Measurements from ENCODE around the gene AHDC1.

Gene AHDC1

GRCh38 chr1:27589841-27590426 is 14.0 kb downstream of the AHDC1 start:
- H3K9ac ChIP-seq (ENCODE audit: low read length), result no peak overlapping the region
- no peaks in the 10 kb centered on the region for H3K36me3 ChIP-seq (replicated peaks; ENCODE audit: insufficient read depth, low read length)
- H3K9me2 ChIP-seq (replicated peaks; ENCODE audit: insufficient read depth, low read length), result no peaks in the 10 kb centered on the region
- H2AFZ ChIP-seq (ENCODE audit: low read length), result no peak overlapping the region
- H3K79me2 ChIP-seq (ENCODE audit: low read length), result no peaks in the 10 kb centered on the region
- H4K20me1 ChIP-seq (ENCODE audit: insufficient read depth, low read length), result no peaks in the 10 kb centered on the region
- no peak overlapping the region for H3K4me3 ChIP-seq (ENCODE audit: low read length)
- H3F3A ChIP-seq (ENCODE audit: insufficient read depth, low read length), result no peaks in the 10 kb centered on the region
- no peak for TF ChIP-seq CTCF (IDR thresholded peaks at IDR 0.05; ENCODE audit: low read length)
- no peaks in the 10 kb centered on the region for H3K27me3 ChIP-seq (replicated peaks; ENCODE audit: insufficient read depth, low read length)
- no peak overlapping the region for H3K4me2 ChIP-seq (ENCODE audit: low read depth, low read length)
- no peaks in the 10 kb centered on the region for H3K9me3 ChIP-seq (replicated peaks; ENCODE audit: insufficient read depth, low read length)
- no peaks in the 10 kb centered on the region for H3K4me1 ChIP-seq (ENCODE audit: low read length)
- H3K27ac ChIP-seq (ENCODE audit: low read length), result no peak overlapping the region
- DNase-seq, result no peak

GRCh38 chr1:27589441-27589840 is 14.5 kb downstream of the AHDC1 start:
- no peaks in the 10 kb centered on the region for H3K4me1 ChIP-seq (ENCODE audit: low read length)
- no peak for DNase-seq
- TF ChIP-seq EZH2 (optimal IDR thresholded peaks at IDR 0.05; ENCODE audit: low read depth, low read length), result no peak
- H3K9ac ChIP-seq (ENCODE audit: low read length), result no peak overlapping the region
- no peak overlapping the region for H2AFZ ChIP-seq (ENCODE audit: low read length)
- H3K36me3 ChIP-seq (replicated peaks; ENCODE audit: insufficient read depth, low read length), result no peaks in the 10 kb centered on the region
- H4K20me1 ChIP-seq (ENCODE audit: insufficient read depth, low read length), result no peaks in the 10 kb centered on the region
- no peaks in the 10 kb centered on the region for H3K79me2 ChIP-seq (ENCODE audit: low read length)
- H3F3A ChIP-seq (ENCODE audit: insufficient read depth, low read length), result no peaks in the 10 kb centered on the region
- no peak overlapping the region for H3K4me2 ChIP-seq (ENCODE audit: low read depth, low read length)
- H3K4me3 ChIP-seq (ENCODE audit: low read length), result no peak overlapping the region
- no peaks in the 10 kb centered on the region for H3K9me3 ChIP-seq (replicated peaks; ENCODE audit: insufficient read depth, low read length)
- H3K27ac ChIP-seq (ENCODE audit: low read length), result no peak overlapping the region
- no peaks in the 10 kb centered on the region for H3K27me3 ChIP-seq (replicated peaks; ENCODE audit: insufficient read depth, low read length)
- H3K9me2 ChIP-seq (replicated peaks; ENCODE audit: insufficient read depth, low read length), result no peaks in the 10 kb centered on the region

- H4K20me1 ChIP-seq (ENCODE audit: insufficient read depth, low read length), result no peaks in the 10 kb centered on the region
- H3K4me2 ChIP-seq (ENCODE audit: low read depth, low read length), result no peak overlapping the region
- no peak overlapping the region for H3K27ac ChIP-seq (ENCODE audit: low read length)
- no peaks in the 10 kb centered on the region for H3K27me3 ChIP-seq (replicated peaks; ENCODE audit: insufficient read depth, low read length)
- no peak overlapping the region for H3K9ac ChIP-seq (ENCODE audit: low read length)
- no peaks in the 10 kb centered on the region for H3K36me3 ChIP-seq (replicated peaks; ENCODE audit: insufficient read depth, low read length)
- no peak overlapping the region for H3K4me3 ChIP-seq (ENCODE audit: low read length)
- H2AFZ ChIP-seq (ENCODE audit: low read length), result no peak overlapping the region
- TF ChIP-seq EZH2 (optimal IDR thresholded peaks at IDR 0.05; ENCODE audit: low read depth, low read length) (no peak), EZH2phosphoT487 (IDR thresholded peaks at IDR 0.05; ENCODE audit: low read length) (no peak), CTCF (IDR thresholded peaks at IDR 0.05; ENCODE audit: low read length) (no peak)
- H3F3A ChIP-seq (ENCODE audit: insufficient read depth, low read length), result no peaks in the 10 kb centered on the region
- no peaks in the 10 kb centered on the region for H3K9me3 ChIP-seq (replicated peaks; ENCODE audit: insufficient read depth, low read length)
- no peak for DNase-seq
- H3K9me2 ChIP-seq (replicated peaks; ENCODE audit: insufficient read depth, low read length), result no peaks in the 10 kb centered on the region
- H3K79me2 ChIP-seq (ENCODE audit: low read length), result no peaks in the 10 kb centered on the region
- no peaks in the 10 kb centered on the region for H3K4me1 ChIP-seq (ENCODE audit: low read length)
Measured at GRCh38 chr1:27588256-27589232, 15.4 kb downstream of the AHDC1 start.

- DNase-seq, result no peak
- no peaks in the 10 kb centered on the region for H3K79me2 ChIP-seq (ENCODE audit: low read length)
- TF ChIP-seq EZH2 (optimal IDR thresholded peaks at IDR 0.05; ENCODE audit: low read depth, low read length), result no peak
- TF ChIP-seq CTCF (IDR thresholded peaks at IDR 0.05; ENCODE audit: low read length), result no peak
- TF ChIP-seq EZH2phosphoT487 (IDR thresholded peaks at IDR 0.05; ENCODE audit: low read length), result no peak
Measured at GRCh38 chr1:27585684-27586083, 18.3 kb downstream of the AHDC1 start.

More at GRCh38 chr1:27585684-27586083, 18.3 kb downstream of the AHDC1 start:
- H3K36me3 ChIP-seq (replicated peaks; ENCODE audit: insufficient read depth, low read length), result no peaks in the 10 kb centered on the region
- no peaks in the 10 kb centered on the region for H4K20me1 ChIP-seq (ENCODE audit: insufficient read depth, low read length)
- no peak overlapping the region for H3K4me3 ChIP-seq (ENCODE audit: low read length)
- no peaks in the 10 kb centered on the region for H3K4me1 ChIP-seq (ENCODE audit: low read length)
- H3K9me2 ChIP-seq (replicated peaks; ENCODE audit: insufficient read depth, low read length), result no peaks in the 10 kb centered on the region
- H3K9me3 ChIP-seq (replicated peaks; ENCODE audit: insufficient read depth, low read length), result no peaks in the 10 kb centered on the region
- no peaks in the 10 kb centered on the region for H3F3A ChIP-seq (ENCODE audit: insufficient read depth, low read length)
- no peaks in the 10 kb centered on the region for H3K27me3 ChIP-seq (replicated peaks; ENCODE audit: insufficient read depth, low read length)
- H3K27ac ChIP-seq (ENCODE audit: low read length), result no peak overlapping the region
- no peak overlapping the region for H3K9ac ChIP-seq (ENCODE audit: low read length)
- H3K4me2 ChIP-seq (ENCODE audit: low read depth, low read length), result no peak overlapping the region
- H2AFZ ChIP-seq (ENCODE audit: low read length), result no peak overlapping the region

All from MM.1S (cell line).